HT1080 (cell line): ENCODE results near the gene LYRM2. TPM values are rescaled to one million over a fixed set of nuclear protein-coding genes. Genes with fewer than 3 reads are reported as not detected.
A peak's percentile ranks its signal among the peaks of the same experiment; 100 is the strongest.

Experiments used
- DNase-seq: peaks from one replicate; pipeline ENCODE4 v3.0.0-alpha.2; 2015; ENCODE audit warnings: low read depth
- total RNA-seq: library from RNA; depleted of rRNA; stranded (reverse); fragments of >200 nt; shearing (Covaris generic); gene quantifications from 2 replicates; pipeline ENCODE4 v1.2.3, GENCODE V29; 2014

The LYRM2 gene
- total RNA-seq, 1 experiment from 2014 or later = 24.4 TPM

DNA sequence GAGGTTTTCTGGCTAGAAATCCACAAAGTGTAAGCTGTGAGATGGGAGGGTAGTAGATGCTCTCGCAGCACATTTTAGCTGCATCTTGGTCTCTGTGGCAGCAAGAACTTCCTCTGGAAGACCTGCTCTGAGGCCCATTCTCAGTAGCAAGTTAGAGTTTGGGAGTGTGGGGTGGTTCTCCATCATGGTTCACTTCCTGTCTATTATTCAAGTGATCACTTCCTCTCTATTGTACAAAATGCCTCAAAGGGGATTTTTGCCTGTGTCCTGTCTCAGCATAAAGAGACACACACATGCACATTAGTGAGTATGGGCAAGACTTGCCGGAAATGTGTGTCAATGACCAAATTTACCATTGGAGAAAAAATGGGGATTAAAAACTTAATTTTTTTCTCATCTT is 42.5 kb downstream of the LYRM2 start:
- no peak for DNase-seq

DNA sequence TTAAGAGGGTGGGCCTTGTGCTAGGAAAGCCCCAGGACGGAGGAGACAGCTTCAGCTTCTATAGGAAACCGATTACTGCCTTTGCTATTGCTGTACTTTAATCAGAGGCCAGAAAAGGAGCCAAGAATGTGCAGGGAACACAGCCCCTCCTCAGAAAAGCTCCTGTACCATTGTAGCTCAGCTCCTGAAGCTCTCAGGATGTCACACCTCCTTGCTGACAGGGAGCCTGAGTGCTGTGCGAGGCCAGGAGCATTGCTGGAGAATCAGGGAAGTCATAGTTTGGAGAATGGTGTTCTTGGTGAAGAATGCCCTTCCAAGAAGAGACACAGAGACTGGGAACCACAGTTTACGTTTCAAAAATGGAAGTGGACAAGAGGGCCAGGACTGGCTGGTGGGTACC is 46.8 kb downstream of the LYRM2 start:
- DNase-seq = no peak

GRCh38 chr6:89590133-89590532 is 48.4 kb downstream of the LYRM2 start:
- no peak for DNase-seq

GRCh38 chr6:89589297-89590025 is 49.1 kb downstream of the LYRM2 start:
- no peak for DNase-seq

GRCh38 chr6:89585154-89585553 is 53.4 kb downstream of the LYRM2 start:
- DNase-seq = no peak

DNA sequence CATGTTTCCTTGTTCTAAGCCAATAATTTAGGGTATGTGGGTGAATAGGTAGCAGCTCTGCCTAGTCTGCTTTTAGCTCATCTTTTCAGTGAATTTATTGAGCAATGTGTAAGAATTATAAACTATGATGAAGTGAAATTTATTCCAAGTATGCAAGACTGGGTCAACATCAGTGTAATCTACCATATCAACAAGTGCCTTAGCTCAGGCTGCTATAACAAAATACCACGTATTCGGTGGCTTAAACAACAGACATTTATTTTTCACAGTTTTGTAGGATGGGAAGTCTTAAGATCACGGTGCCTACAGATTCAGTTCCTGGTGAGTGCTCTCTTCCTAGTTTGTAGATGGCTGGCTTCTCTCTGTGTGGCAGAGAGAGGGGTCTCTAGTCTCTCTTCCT is 54.0 kb downstream of the LYRM2 start:
- no peak for DNase-seq

DNA sequence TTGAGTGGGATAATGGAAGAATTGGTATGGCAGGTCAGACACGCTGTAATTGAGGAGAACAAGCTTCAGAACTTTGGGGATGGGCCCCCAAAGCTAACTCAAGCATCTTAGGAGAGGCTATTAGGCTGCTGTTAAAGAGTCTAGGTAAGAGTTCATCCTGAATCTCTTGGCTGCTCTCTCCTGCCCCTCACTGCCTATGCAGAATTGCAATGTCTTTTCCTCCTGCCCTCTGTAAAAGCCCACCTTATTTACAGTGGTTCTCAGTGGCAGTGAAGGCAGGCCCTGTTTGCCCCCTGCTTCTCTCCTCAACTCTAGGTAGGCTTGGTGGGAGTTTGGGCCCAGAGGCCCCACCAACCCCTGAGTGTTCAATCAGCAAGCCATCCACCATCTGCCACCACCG is 55.0 kb downstream of the LYRM2 start:
- DNase-seq = no peak

DNA sequence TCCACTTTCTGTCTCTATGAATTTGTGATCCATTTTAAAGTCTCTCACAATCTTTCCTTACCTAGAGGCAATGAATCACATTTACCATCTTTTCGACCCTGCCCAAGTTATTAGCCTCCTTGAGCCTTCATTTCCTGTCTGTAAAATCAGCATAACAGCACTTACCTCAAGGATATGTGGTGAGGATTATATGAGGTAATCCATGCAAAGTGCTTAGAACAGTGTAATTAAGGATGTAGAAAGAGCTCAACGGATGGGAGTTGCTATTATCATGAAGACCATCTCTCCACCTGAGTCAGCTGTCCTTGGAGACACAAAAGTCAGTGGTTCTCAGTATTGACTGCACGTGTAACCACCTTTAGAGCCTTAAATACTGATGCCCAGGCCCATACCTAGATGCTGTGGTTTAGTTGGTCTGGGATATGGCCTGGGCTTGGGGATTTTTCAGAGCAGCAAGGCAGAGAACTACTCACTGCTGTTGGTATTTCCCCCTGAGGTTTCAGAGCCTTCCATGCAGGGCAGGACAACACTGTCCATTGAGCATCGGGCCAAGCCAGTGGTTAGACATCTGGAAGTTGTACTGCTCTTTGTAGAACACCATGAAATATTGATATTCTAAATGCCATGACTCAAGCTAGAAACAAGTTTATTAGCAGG is 55.8 kb downstream of the LYRM2 start:
- no peak for DNase-seq

DNA sequence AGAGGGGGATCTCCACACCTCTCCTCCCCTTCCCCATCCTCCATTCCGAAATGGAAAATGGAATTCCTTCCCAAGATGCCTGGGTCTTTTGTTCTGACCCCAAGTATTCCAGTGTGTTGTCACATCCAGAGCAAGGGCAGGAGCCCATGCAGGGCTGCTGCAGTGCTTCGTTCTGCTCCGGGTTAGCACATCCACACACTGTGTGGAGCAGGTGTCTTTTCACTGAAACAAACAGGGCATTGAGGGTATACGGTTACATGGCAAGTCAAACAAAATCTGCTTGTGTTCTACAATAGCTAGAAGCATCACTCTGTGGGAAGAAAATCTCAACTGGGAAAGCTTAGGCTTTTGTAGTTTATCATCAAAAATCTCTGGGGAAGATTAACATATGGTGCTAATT is 56.9 kb downstream of the LYRM2 start:
- DNase-seq = no peak

DNA sequence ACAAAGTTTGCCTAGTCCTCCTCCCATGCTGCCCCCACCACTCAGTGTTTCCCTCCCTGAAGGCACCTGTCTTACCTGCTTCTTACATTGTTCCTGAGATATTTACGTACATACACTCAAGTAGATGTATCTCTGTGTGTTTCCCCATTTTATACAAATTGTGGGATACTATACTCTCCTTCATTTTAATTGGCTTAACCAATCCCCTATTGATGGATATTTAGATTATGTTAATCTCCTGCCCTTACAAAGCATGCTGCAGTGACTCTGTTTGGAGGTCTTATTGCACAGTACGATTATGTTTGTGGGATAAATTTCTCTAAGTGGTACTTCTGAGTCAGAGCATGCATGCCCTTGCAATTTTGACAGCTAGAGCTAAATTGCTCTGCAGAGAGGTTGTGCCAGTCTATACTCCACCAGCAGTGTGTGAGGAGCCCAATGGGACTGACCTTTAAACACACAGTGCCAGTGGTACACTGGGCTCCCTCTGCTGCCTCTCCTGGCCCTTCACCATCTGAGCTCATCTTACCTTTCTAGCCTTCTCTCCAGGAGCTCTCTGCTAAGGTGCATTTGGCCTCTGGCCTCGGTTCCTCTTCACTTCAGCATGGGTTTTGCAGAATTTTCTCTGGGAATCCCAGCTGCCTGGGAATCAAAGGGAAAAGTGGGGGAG is 57.4 kb downstream of the LYRM2 start:
- DNase-seq = no peak

DNA sequence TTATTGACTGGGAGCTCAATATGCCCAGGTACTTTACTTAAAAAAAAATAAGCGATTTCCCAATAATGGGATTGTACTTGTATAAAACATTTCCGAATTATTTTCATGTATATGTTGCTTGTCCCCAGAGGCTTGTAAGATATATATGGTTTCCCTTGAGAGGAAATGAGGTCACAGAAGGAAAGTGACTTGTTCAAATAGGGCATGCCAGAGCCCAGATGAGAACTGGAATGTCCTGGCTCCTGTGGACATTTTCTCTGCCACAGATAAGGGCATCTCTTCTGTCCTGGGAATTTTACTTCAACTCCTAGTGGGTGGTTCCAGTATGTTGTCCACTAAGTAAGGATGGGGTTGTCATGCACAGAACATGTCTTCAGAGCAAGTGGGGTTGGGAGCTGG is 63.0 kb downstream of the LYRM2 start:
- no peak for DNase-seq

DNA sequence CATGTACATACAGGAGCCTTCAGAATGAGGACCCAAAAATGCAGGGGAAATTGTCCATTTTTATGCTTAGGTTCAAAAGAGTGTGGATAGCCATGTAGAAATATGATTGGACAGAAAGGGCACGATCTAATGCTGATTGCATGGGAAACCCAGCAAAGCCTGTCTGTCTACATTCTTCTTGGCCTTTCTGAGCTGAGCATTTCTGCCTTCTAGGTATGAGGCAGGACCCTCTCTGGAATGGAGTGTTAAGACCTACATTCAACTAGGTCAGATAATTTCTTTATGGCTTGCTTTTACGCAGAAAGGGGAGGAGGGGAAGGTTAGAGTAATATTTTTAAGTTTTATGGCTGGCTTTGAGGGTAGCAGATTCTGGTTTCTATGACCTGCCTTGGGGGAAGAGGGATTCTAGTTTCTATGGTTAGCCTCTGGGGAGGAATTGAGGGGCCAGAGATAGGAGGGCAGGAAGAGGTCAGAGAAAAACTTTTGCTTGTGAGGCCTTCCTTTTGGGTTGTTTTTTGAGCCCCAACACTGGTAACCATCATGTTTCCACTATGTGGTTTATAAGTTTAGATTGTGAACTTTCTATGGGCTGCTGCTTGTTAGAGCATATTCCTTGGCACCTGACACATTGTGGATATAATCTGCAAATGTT is 63.5 kb downstream of the LYRM2 start:
- DNase-seq = no peak

DNA sequence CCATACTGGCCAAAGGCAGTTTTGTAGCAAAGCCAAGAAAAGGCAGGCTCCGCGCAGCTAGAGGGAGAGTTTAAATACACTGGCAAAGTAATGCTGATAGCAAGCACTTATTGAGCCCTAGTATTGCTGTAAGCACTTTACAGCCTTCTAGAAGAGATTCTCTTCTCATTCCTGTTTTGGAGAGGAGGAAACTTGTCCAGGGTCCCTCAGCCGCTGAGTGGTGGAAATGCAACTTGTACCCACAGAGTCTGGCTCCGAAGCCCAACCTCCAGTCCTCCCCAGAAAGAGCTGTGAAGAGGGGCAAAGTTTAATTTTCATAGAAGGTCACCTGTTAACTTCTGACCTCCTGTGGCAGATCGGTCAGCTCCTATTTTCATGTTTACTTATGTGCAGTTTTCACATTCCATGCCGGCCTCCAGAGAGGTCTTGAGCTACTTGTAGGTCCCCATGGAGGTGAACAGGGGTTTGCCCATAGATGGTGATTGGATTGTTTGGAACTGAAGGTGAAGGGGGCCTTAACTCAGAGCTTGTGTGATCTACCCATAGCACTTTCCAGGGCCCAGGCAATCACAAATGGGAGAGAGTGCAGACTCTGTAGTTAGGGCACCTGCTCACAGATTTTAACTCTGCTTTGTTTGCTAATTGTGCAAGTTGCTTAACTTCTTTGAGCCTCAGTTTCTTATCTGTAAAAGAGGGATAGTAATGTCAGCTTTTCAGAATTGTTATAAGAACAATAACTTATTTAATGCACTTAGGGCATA is 70.7 kb downstream of the LYRM2 start:
- DNase-seq = no peak

DNA sequence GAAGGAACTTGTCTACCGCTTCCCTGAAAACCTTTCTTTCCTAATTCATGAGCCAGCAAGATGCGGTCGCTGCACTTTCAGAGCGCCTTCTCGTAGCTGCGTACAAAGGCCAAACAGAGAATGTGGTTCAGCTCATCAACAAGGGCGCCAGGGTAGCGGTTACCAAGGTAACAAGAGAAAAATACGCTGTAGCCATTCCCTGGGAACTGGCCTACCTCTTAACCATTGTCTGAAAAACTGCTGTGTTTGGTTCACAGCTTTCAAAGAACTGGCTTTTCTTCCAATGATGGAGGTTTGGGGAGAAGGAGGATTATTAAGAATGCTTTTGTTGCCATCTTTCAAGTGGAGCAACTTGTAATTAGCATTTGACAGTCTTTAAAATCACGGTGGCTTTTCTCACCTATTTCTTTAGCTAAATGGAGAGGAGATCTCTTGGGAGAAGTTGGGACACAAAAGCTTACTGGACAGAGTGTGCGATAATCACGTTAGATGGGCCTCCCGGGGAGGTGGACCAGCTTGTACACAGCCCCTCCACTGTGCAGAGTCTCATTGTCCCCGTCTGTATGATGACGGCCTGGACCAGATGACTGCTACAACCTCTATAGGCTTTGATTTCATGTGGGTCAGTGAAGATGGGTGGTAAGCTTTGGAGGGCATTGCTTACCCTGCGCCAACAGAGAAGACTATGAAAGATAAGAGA is 71.5 kb downstream of the LYRM2 start:
- DNase-seq = peak; percentile 2

GRCh38 chr6:89566008-89566800 is 72.3 kb downstream of the LYRM2 start:
- DNase-seq = no peak

DNA sequence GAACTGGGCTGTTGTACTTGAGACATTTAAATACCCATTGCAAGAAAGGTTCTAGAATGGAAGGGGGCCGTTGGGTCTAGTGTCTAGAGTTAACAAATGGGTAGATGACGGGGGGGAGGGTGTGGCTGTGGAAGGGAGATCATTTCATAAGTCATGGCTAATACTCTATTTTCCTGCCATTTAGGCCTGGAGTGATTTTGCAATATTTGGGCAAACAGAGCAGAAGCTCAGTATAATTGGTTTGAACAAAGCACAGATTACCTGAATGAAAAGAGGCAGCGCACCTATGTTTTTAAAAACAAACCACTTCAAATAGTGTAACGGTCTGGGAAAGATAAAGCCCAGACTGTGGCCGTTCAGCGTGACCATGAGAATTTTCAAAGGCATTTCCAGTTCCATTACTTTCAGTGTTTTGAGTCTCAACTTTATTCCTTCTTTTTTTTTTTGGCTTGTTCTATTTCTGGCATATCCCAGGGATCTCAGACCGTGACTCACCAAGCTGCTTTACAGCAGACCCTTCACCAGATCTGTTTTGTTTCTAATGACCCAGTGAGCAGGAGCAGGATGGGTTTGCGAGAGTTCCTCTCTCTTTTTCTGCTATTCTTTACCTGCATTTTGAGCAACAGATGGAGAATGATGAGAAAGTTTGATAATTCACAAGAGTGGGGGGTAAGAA is 73.7 kb downstream of the LYRM2 start:
- peak; percentile 4 for DNase-seq

- DNase-seq = no peak
Measured at GRCh38 chr6:89563866-89564265, 74.7 kb downstream of the LYRM2 start.

GRCh38 chr6:89562093-89562973 is 76.2 kb downstream of the LYRM2 start:
- no peak for DNase-seq
